CD4-positive, alpha-beta T cell treated with Interleukin-17A for 4 hours (primary cell): ENCODE measurements around the gene SFMBT1.

Experiments used
- DNase-seq: peaks from one replicate; pipeline ENCODE4 v3.0.0-alpha.2; 2020; ENCODE audit warnings: mixed read lengths

The SFMBT1 gene

DNA sequence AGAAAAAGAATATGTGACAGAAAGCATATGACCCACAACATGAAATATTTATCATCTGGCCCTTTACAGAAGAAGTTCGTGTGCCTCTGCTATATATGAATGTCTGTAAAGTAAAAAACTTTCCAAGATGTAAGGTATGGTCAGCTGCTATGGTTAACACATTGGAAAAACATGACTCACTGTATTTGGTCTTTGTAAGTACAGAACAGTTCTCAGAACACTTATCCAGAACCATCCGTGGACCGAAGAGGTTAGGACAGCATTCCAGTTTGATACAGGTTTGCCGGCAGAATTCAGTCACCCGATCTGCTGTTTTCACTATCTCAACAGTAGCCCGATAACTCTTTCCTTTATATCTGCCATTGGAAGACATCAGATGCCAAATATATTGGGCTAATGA is 135.1 kb downstream of the SFMBT1 start:
- no peak for DNase-seq

DNA sequence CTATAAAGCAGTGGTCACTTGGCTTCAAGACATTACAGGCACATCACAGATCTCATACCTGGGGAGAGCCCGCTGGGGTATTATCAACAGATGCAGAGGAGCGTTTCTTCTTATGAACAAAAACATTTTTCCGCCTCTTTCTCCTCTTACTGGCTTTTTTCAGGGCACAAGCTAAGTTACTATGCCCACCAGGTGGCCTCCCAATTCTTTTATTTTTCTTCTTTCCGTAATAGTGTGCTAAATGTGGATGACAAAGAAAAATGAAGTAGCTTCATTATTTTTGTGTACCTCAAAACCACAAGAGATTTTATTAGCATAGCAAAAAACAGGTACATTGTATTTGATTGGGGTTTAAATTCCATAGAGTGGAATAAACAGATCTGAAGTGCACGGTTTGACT is 138.4 kb downstream of the SFMBT1 start:
- no peak for DNase-seq

DNA sequence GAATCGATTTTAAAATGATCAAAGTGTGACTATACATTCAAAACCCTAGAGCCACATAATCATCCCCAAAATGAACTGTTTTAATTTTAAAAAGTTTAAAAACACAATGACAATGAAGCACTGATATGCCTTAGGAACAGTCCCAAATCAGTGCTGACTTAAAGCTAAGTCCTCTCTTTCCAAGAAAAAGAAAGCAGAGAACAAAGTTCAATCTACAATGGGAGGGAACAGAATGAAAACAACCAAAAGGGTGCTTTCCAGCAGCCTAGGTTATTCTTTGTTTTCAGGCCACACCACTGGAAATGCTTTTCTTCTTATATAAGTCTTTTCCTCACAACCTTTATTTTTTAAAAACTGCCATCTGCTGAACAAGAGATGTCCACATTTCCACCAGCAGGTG is 141.3 kb downstream of the SFMBT1 start:
- DNase-seq, result no peak

- no peak for DNase-seq
Observed at GRCh38 chr3:52904000-52904399, 141.9 kb downstream of the SFMBT1 start.

GRCh38 chr3:52897130-52898122 is 148.4 kb downstream of the SFMBT1 start, which contains the start of gene STIMATE:
TSS of gene STIMATE (minus strand) at chr3:52897548. CDS start at chr3:52897450, 98 bp downstream.
- DNase-seq, result peak; percentile 91

DNA sequence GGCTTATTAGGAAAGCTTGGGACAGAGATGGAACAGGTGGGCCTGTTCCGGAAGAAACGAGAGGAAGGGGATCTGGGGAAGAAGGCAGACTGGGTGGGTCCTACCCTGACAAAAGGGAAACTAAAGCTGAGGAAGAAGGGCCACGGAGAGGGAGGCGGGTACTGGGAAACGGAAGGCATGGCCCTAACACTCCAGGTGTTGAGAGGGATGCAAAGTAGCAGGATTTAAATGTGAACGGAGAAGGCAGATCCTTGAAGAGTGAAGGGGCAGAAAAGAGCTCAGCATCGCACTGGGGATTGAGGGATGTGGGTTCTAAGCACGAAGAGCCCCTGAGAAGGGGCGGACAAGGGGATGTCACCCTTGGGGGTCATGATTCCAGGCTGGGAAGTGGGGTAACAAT is 149.3 kb downstream of the SFMBT1 start:
- peak; percentile 7 for DNase-seq

DNA sequence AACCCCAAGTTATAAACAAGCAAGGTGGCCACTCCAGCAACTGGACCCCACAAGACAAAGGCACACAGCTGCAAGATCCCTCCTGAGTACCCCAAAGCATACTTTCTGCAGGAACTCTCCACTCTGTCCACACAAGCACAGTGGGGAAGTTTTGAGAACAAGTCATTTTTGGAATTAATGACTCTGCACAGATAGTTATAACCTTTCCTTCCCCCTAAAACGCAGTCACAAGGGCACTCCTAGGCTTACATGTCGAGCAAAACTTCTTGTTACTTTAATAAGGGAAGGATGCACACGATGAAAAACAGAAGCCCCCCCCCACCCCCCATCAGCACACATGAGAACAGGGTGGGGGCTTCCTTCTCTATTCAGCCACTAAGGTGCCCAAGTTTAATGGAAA is 149.7 kb downstream of the SFMBT1 start:
- no peak for DNase-seq

DNA sequence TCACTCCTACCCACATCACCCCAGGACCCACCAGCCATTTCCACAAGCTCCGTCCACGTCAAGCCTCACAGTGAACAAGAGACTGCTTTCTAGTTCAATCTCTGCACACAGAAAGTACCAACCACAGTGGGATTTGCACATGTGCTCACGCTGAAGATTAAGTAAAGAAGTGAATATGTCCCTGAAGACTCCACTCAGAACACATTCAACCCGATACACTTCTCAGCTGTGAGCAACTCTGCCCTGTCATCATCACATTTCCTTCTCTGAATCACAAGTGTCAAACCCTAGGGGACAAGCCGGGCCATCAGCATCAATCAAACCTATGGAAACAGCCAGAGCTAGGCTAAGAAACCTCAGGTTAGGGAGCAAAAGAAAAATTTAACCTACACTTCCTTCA is 150.5 kb downstream of the SFMBT1 start:
- DNase-seq, result no peak

GRCh38 chr3:52894756-52895155 is 151.1 kb downstream of the SFMBT1 start:
- no peak for DNase-seq

DNA sequence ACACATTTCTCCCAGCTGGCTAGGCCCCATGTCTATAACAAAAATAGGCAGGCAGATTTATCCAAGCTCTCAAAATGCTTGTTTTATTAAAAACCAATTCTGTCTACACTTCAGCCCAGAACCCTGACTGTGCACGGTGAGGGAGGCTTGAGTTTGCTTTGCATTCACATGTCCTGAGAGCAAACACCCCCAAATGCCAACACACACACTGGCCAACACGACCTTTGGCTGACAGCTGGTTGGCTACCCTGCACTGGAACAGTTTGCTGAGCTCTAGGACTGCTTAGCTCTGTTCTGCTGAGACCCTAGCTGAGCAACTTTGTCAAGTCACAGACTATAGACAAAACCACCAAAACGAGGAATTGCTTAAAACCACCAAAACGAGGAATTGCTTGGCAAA is 152.2 kb downstream of the SFMBT1 start:
- no peak for DNase-seq

DNA sequence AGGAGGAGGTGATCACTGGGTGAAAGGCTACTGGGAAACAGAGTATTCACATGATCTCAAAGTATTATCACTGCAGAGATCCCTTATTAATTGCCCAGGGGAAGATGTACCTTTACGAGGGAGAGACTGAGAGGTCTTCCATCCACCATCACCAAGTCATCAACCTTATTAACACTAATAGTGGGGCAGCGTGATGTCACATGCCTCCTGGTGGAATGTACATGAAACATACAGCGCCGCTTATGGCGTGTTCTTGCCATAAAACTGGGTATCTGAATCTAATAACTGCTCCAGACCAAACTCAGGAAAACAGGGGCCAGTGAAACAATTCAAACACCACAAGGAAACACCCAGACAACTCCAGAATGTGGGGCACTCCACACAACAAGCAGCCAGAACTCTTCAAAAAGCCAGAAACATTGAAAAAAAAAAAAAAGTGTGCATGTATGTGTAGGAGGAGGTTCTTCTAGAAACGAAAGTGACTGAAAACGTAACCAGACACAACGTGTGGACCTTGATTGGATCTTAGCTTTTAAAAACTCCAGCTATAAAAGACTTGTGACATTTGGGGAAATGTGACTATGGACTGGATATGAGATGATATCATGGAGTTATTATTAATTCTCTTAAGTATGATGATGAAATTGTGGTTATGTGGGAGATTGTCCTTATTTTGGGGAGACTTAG is 153.1 kb downstream of the SFMBT1 start:
- DNase-seq, result peak; percentile 42

- DNase-seq, result no peak
Observed at GRCh38 chr3:52892290-52892624, 153.6 kb downstream of the SFMBT1 start.

- DNase-seq, result no peak
Observed at GRCh38 chr3:52891615-52892081, 154.2 kb downstream of the SFMBT1 start.

GRCh38 chr3:52891164-52891563 is 154.7 kb downstream of the SFMBT1 start:
- peak; percentile 21 for DNase-seq

DNA sequence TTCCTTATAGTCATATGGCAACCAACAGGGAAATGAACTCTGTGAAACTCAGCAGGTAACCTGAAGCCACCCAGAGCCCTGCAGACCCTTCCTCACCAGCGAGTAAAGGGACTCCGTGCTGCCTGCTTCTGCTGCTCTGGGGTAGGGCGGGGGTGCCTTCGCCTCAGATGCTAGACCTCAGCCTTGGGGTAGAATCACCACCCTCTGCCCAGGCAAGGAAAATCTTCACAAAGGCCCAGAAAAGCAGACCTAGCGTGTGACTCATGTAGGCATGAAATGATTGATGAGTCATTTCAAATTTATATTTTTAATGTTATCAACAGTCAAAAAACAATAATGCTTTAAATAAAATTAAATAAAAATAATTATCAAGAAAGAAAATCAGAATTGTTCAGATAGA is 155.1 kb downstream of the SFMBT1 start:
- DNase-seq, result peak; percentile 47

DNA sequence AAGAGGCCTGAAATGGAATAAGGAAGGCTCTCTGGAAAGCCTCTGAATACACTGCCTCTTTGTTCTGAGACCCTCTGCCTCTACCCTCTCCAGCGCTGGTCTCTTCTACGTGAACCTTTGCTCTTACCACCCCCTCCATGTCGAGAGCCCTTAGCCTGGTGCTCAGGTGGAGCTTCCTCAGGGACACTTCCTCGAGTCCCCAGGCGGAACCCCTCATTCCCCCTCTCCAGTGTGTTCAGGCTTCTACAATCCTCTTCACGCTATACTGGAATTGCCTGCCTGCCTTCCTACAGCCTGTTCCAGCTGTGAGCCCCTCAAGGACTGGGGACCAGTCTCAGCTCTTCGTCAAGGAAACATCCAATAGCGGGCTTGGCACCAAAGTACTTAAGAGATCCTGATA is 156.0 kb downstream of the SFMBT1 start:
- DNase-seq, result no peak

- no peak for DNase-seq
Observed at GRCh38 chr3:52887166-52887565, 158.7 kb downstream of the SFMBT1 start.

DNA sequence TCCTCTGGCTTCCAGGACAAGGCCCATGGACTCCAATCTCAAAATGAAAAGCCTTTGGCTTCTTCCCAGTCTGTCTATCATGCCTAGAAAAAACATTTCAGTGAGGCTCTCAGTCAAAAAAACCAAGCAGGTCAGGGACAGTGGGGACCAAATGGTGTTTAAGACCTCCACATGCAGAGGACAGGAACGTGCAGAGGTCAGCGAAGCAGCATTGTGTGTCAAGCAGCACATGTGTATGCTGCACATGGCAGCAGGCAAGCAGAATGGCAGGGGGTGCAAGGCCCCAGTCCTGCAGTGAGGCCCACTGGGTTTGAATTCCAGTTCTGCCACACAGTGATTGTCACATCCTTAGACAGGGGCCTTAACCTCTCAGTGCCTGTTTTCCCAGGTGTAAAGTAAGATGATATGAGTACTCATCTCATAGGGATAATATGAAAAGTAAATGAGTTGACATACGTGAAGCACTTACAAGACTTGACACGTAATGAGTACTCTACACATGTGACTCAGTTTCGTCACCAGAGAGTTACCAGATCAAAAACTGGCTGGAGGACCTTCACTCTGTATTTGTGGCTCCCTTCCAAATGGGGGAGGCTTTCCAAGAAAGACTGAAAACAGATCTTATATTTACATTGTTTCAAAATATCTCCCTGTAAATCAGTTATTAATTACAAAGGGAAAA is 159.7 kb downstream of the SFMBT1 start:
- no peak for DNase-seq

- DNase-seq, result no peak
Observed at GRCh38 chr3:52882377-52882776, 163.5 kb downstream of the SFMBT1 start.

GRCh38 chr3:52881871-52882270 is 164.0 kb downstream of the SFMBT1 start:
- no peak for DNase-seq

GRCh38 chr3:52880474-52880873 is 165.4 kb downstream of the SFMBT1 start:
- no peak for DNase-seq

GRCh38 chr3:52880047-52880446 is 165.8 kb downstream of the SFMBT1 start:
- no peak for DNase-seq

DNA sequence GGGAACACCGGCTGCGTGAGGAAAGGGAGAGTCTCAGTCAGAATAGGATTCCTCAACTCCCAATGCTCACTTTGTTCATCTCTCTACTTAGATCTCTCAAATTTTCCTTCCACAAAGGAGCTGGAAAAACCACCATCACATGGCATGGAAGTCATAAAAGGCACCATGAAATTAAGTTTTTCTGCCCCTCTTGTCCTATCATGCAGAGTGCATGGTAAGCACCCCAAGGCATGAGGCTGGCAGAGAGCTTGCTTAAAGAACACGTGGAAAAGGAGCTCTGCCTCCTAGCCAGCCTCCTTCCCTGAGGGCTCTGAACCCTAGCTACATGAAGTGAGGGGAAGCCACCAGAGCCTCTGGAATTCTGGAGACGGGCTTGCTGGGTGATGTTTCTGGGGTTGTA is 166.3 kb downstream of the SFMBT1 start:
- DNase-seq, result no peak
